CD4-positive, alpha-beta T cell (primary cell): ENCODE measurements around the gene NIPSNAP3A. TPM values are rescaled to one million over a fixed set of nuclear protein-coding genes. Genes with fewer than 3 reads are reported as not detected.

Source experiments
- ATAC-seq: fragments of 200-7000 bp; cut with Tn5 transposase; one replicate; pipeline ENCODE4 v1.10.0; 2022; ENCODE audit warnings: mild to moderate bottlenecking; ENCODE audit not compliant: poor library complexity
- CTCF ChIA-PET: fragments of 350-600 bp; sonication (Branson Sonifier 250); formaldehyde crosslinking; loops from one replicate; lab custom pipeline; 2021; ENCODE audit warnings: antibody characterized with exemption, inconsistent platforms; lab: Charles Lee
- POLR2A ChIA-PET: fragments of 350-600 bp; sonication (Branson Sonifier 250); formaldehyde crosslinking; loops from one replicate; lab custom pipeline; 2021; ENCODE audit warnings: antibody characterized with exemption, inconsistent platforms; lab: Charles Lee
- DNase-seq, 14 experiments: peaks; one replicate each; pipeline ENCODE4 v3.0.0-alpha.2; 2013 to 2020; ENCODE audit warnings: mixed read lengths in 2 of 14
- H3K27ac ChIP-seq, 2 donors: one replicate each; pipeline versions ENCODE4 v1.5.1 to v1.7.0; 2013; ENCODE audit warnings: low read length in 2 of 2, low read depth in 1 of 2, mild to moderate bottlenecking in 1 of 2
- H3K27me3 ChIP-seq, 2 experiments: 1 replicate in 1 of 2; 2 replicates in 1 of 2; pipeline versions ENCODE4 v1.6.1 to v1.7.0; 2013; ENCODE audit warnings: low read length in 2 of 2, control low read depth in 1 of 2, mild to moderate bottlenecking in 1 of 2, moderate library complexity in 1 of 2; ENCODE audit not compliant: insufficient read depth in 2 of 2, control insufficient read depth in 1 of 2
- H3K36me3 ChIP-seq: one replicate; pipeline ENCODE4 v1.6.1; 2013; ENCODE audit warnings: low read length, control low read depth; ENCODE audit not compliant: insufficient read depth
- H3K4me1 ChIP-seq: one replicate; pipeline ENCODE4 v1.6.1; 2013; ENCODE audit warnings: low read length, control low read depth; ENCODE audit not compliant: insufficient read depth
- H3K4me3 ChIP-seq: one replicate; pipeline ENCODE4 v1.5.1; 2013; ENCODE audit warnings: mild to moderate bottlenecking, low read length, moderate library complexity
- H3K9me3 ChIP-seq, 2 experiments: 1 replicate in 1 of 2; 2 replicates in 1 of 2; pipeline versions ENCODE4 v1.6.1 to v1.7.0; 2013; ENCODE audit warnings: low read length in 2 of 2, mild to moderate bottlenecking in 2 of 2, control low read depth in 1 of 2, moderate library complexity in 1 of 2; ENCODE audit not compliant: control insufficient read depth in 1 of 2, insufficient read depth in 1 of 2
- H3K27ac Mint-ChIP-seq: one replicate; pipeline ENCODE4 v1.8.0; 2020; ENCODE audit warnings: mixed read lengths
- H3K27me3 Mint-ChIP-seq: one replicate; pipeline ENCODE4 v1.8.0; 2021; ENCODE audit warnings: mixed read lengths
- H3K36me3 Mint-ChIP-seq: one replicate; pipeline ENCODE4 v1.8.0; 2021; ENCODE audit warnings: low read depth, mixed read lengths
- H3K4me1 Mint-ChIP-seq: one replicate; pipeline ENCODE4 v1.8.0; 2021; ENCODE audit warnings: low read depth, mixed read lengths
- H3K4me3 Mint-ChIP-seq: one replicate; pipeline ENCODE4 v1.8.0; 2020; ENCODE audit warnings: mild to moderate bottlenecking, mixed read lengths
- H3K9me3 Mint-ChIP-seq: one replicate; pipeline ENCODE4 v1.8.0; 2020; ENCODE audit warnings: mixed read lengths
- intact Hi-C, 2 experiments: fragments of 100-400 bp; cut with DNase I in 1 of 2; cut with micrococcal nuclease in 1 of 2; formaldehyde crosslinking; loops; one replicate each; pipeline versions ENCODE4 v1.15.1 to v1.9.0; 2023 to 2025; cut with DNase I, micrococcal nuclease
- total RNA-seq, 174 experiments: library from RNA in 2 of 174; stranded (reverse) in 2 of 174; gene quantifications; one replicate each; pipeline ENCODE4 v1.2.3 and lab custom pipeline; 2021 to 2026
- TF ChIP-seq, protein P1 (sequence below): fragments of 200-600 bp; IDR thresholded peaks from one replicate; pipeline ENCODE4 v1.8.0; 2022; ENCODE audit warnings: antibody characterized with exemption, mild to moderate bottlenecking

Gene NIPSNAP3A
- total RNA-seq, 2 experiments from 2014 or later, result 9.0 to 10.6 TPM

DNA sequence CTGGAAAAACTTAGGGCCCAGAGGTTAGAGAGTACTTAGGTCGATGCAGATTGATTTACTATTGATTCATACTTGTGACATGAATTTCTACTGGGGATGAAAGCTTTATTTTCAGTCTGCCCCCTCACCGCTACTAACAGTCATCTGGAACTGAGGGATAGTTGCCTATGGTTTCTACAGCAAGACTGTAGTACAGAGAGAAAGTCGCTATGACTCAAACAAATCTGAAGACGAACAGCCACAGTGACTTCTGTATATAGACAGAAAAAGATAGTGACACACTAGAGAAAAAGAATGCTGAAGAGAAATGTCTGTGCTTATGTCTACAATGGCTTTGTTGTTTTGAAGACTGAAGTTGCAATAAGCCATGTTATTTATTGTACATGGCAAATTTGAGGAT is 35.9 kb upstream of the NIPSNAP3A start:
- Mint-ChIP-seq H3K27me3 (no peaks in the 10 kb centered on the region), H3K36me3 (no peaks in the 10 kb centered on the region), H3K9me3 (peaks cover 6% of the 10 kb centered on the region), H3K4me1 (no peaks in the 10 kb centered on the region), H3K27ac (no peak overlapping the region), H3K4me3 (no peak overlapping the region)
- CTCF ChIA-PET, result no interaction called here
- Histone ChIP-seq H3K27me3 (no peaks in the 10 kb centered on the region), H3K9me3 (no peaks in the 10 kb centered on the region), H3K27ac (no peak overlapping the region), H3K4me1 (no peaks in the 10 kb centered on the region), H3K36me3 (no peaks in the 10 kb centered on the region), H3K4me3 (no peak overlapping the region)
- no peak for DNase-seq
- intact Hi-C loops, result no loop called here
- ATAC-seq, result no peak
- POLR2A ChIA-PET, result no interaction called here
- TF ChIP-seq, protein P1, sequence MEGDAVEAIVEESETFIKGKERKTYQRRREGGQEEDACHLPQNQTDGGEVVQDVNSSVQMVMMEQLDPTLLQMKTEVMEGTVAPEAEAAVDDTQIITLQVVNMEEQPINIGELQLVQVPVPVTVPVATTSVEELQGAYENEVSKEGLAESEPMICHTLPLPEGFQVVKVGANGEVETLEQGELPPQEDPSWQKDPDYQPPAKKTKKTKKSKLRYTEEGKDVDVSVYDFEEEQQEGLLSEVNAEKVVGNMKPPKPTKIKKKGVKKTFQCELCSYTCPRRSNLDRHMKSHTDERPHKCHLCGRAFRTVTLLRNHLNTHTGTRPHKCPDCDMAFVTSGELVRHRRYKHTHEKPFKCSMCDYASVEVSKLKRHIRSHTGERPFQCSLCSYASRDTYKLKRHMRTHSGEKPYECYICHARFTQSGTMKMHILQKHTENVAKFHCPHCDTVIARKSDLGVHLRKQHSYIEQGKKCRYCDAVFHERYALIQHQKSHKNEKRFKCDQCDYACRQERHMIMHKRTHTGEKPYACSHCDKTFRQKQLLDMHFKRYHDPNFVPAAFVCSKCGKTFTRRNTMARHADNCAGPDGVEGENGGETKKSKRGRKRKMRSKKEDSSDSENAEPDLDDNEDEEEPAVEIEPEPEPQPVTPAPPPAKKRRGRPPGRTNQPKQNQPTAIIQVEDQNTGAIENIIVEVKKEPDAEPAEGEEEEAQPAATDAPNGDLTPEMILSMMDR, result no peak

- no peaks in the 10 kb centered on the region for H3K4me1 ChIP-seq
- ATAC-seq (no peak), DNase-seq (no peak)
- Mint-ChIP-seq H3K27me3 (peaks cover 8% of the 10 kb centered on the region), H3K9me3 (no peaks in the 10 kb centered on the region), H3K4me1 (no peaks in the 10 kb centered on the region), H3K36me3 (peaks cover 10% of the 10 kb centered on the region), H3K4me3 (no peak overlapping the region), H3K27ac (no peak overlapping the region)
- H3K27ac ChIP-seq, result no peak overlapping the region
- CTCF ChIA-PET, result no interaction called here
- no peak overlapping the region for H3K4me3 ChIP-seq
- intact Hi-C loops, result no loop called here
- TF ChIP-seq, protein P1, result no peak
- no peaks in the 10 kb centered on the region for H3K9me3 ChIP-seq
- POLR2A ChIA-PET, result no interaction called here
- no peaks in the 10 kb centered on the region for H3K36me3 ChIP-seq
- no peaks in the 10 kb centered on the region for H3K27me3 ChIP-seq
These were observed 22.5 kb upstream of the NIPSNAP3A start for GRCh38 chr9:104725014-104725413.

- intact Hi-C loops, result no loop called here
- no peaks in the 10 kb centered on the region for H3K27me3 ChIP-seq
- no peak overlapping the region for H3K4me3 ChIP-seq
- no peak overlapping the region for H3K27ac Mint-ChIP-seq
- no peak overlapping the region for H3K4me3 Mint-ChIP-seq
- TF ChIP-seq, protein P1, result no peak
- ATAC-seq (no peak), DNase-seq (no peak)
- no peaks in the 10 kb centered on the region for H3K36me3 Mint-ChIP-seq
- H3K4me1 Mint-ChIP-seq, result no peaks in the 10 kb centered on the region
- no peaks in the 10 kb centered on the region for H3K4me1 ChIP-seq
- no peaks in the 10 kb centered on the region for H3K9me3 ChIP-seq
- no peak overlapping the region for H3K27ac ChIP-seq
- no peaks in the 10 kb centered on the region for H3K9me3 Mint-ChIP-seq
- ChIA-PET POLR2A (no interaction called here), CTCF (no interaction called here)
- no peaks in the 10 kb centered on the region for H3K36me3 ChIP-seq
- no peaks in the 10 kb centered on the region for H3K27me3 Mint-ChIP-seq
These were observed 9.0 kb upstream of the NIPSNAP3A start for GRCh38 chr9:104738452-104738851.
